ENCODE data around the gene LNX1. TPM values are rescaled to one million over a fixed set of nuclear protein-coding genes. Genes with fewer than 3 reads are reported as not detected.

The LNX1 gene
- total RNA-seq, 1 donor from 2014 or later: 0.34 TPM

- H3K36me3 ChIP-seq: no peaks in the 10 kb centered on the region
- H3K9ac ChIP-seq: no peak overlapping the region
- no peaks in the 10 kb centered on the region for H3K4me1 ChIP-seq
- Mint-ChIP-seq H3K27me3 (ENCODE audit: insufficient read depth, low read depth) (peaks cover 6% of the 10 kb centered on the region), H3K4me3 (no peak overlapping the region), H3K27ac (no peak overlapping the region), H3K4me1 (peaks cover 6% of the 10 kb centered on the region), H3K9me3 (no peaks in the 10 kb centered on the region), H3K36me3 (no peaks in the 10 kb centered on the region)
- peaks cover 4% of the 10 kb centered on the region for H3K27me3 ChIP-seq
- H3K27ac ChIP-seq: no peak overlapping the region
- DNase-seq (ENCODE audit: low spot score): no peak
- no peaks in the 10 kb centered on the region for H4K20me1 ChIP-seq (ENCODE audit: low read depth)
- H3K4me3 ChIP-seq: no peak overlapping the region
- no peaks in the 10 kb centered on the region for H3K9me3 ChIP-seq (ENCODE audit: low read depth)
- TF ChIP-seq EZH2phosphoT487 (IDR thresholded peaks at IDR 0.05): no peak
- TF ChIP-seq CTCF (IDR thresholded peaks at IDR 0.05): no peak
- TF ChIP-seq EZH2 (IDR thresholded peaks at IDR 0.05): no peak
- H3F3A ChIP-seq (ENCODE audit: low read depth): no peaks in the 10 kb centered on the region
- no peaks in the 10 kb centered on the region for H3K79me2 ChIP-seq (ENCODE audit: low read depth)
- no peak overlapping the region for H2AFZ ChIP-seq (replicated peaks)
- no peak overlapping the region for H3K4me2 ChIP-seq
Observed at GRCh38 chr4:53536328-53536727, 55.0 kb downstream of the LNX1 start.

- Histone ChIP-seq H4K20me1 (ENCODE audit: low read depth) (no peaks in the 10 kb centered on the region), H3K79me2 (ENCODE audit: low read depth) (no peaks in the 10 kb centered on the region), H3K27me3 (peaks cover 4% of the 10 kb centered on the region), H3K27ac (no peak overlapping the region), H3K4me2 (no peak overlapping the region), H2AFZ (replicated peaks) (no peak overlapping the region), H3K4me3 (no peak overlapping the region), H3F3A (ENCODE audit: low read depth) (no peaks in the 10 kb centered on the region), H3K9ac (no peak overlapping the region), H3K36me3 (no peaks in the 10 kb centered on the region), H3K9me3 (ENCODE audit: low read depth) (no peaks in the 10 kb centered on the region), H3K4me1 (no peaks in the 10 kb centered on the region)
- no peaks in the 10 kb centered on the region for H3K9me3 Mint-ChIP-seq
- peaks cover 5% of the 10 kb centered on the region for H3K4me1 Mint-ChIP-seq
- H3K36me3 Mint-ChIP-seq: no peaks in the 10 kb centered on the region
- H3K27ac Mint-ChIP-seq: no peak overlapping the region
- H3K27me3 Mint-ChIP-seq (ENCODE audit: insufficient read depth, low read depth): peaks cover 6% of the 10 kb centered on the region
- no peak for DNase-seq (ENCODE audit: low spot score)
- no peak overlapping the region for H3K4me3 Mint-ChIP-seq
- no peak for TF ChIP-seq EZH2phosphoT487 (IDR thresholded peaks at IDR 0.05)
- TF ChIP-seq EZH2 (IDR thresholded peaks at IDR 0.05): no peak
- no peak for TF ChIP-seq CTCF (IDR thresholded peaks at IDR 0.05)
Observed at GRCh38 chr4:53535567-53535966, 55.7 kb downstream of the LNX1 start.

DNA sequence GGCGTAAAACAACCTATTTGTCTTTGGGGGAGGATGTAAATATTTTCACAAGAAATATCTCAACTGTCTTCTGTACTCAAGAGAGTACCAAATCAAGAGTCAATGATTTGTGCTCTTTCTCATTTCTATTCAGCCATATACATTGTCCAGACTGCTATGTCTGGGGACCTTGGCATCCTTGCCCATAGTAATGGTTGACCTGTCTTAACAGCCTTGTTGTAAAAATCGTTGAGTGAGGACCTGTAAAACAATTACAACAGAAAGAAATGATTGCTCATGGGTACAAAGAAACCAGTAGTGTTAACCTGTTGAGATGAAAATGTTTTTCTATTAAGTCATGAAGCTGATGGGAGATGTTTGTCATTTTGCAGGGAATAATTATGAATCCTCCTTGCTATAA lies 56.6 kb downstream of the LNX1 start:
- Histone ChIP-seq H3K9me3 (ENCODE audit: low read depth) (no peaks in the 10 kb centered on the region), H3K4me1 (no peaks in the 10 kb centered on the region), H3K4me3 (no peak overlapping the region), H3F3A (ENCODE audit: low read depth) (no peaks in the 10 kb centered on the region), H3K27ac (no peak overlapping the region), H3K79me2 (ENCODE audit: low read depth) (no peaks in the 10 kb centered on the region), H4K20me1 (ENCODE audit: low read depth) (no peaks in the 10 kb centered on the region), H3K4me2 (no peak overlapping the region), H2AFZ (replicated peaks) (no peak overlapping the region), H3K36me3 (no peaks in the 10 kb centered on the region), H3K27me3 (peaks cover 4% of the 10 kb centered on the region), H3K9ac (no peak overlapping the region)
- DNase-seq (ENCODE audit: low spot score): no peak
- no peaks in the 10 kb centered on the region for H3K36me3 Mint-ChIP-seq
- H3K4me3 Mint-ChIP-seq: no peak overlapping the region
- TF ChIP-seq CTCF (IDR thresholded peaks at IDR 0.05): no peak
- no peak for TF ChIP-seq EZH2phosphoT487 (IDR thresholded peaks at IDR 0.05)
- TF ChIP-seq EZH2 (IDR thresholded peaks at IDR 0.05): no peak
- H3K27me3 Mint-ChIP-seq (ENCODE audit: insufficient read depth, low read depth): peaks cover 6% of the 10 kb centered on the region
- peaks cover 5% of the 10 kb centered on the region for H3K4me1 Mint-ChIP-seq
- H3K27ac Mint-ChIP-seq: no peak overlapping the region
- H3K9me3 Mint-ChIP-seq: no peaks in the 10 kb centered on the region

Measured in neural progenitor cell (in vitro differentiated cells).